Measurements from ENCODE around the gene OR52N5.

DNA sequence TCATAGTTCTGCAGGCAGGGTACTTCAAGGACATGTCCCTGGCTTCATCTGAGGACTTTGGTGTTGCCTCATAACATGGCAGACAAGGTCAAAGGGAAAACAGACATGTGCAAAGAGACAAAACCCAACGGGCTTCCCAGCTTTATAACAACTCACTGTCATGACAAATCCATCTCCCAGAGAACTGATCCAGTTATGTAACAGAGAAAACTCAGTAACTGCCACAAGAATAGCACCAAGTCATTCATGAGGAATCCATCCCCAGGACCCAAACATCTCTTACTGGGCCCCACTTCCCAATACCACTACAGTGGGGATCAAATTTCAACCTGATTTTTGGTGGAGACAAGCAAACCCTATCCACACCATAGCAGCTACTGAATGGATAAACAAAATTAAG, 16.1 kb downstream of the OR52N5 start:
- TF ChIP-seq, protein P1, sequence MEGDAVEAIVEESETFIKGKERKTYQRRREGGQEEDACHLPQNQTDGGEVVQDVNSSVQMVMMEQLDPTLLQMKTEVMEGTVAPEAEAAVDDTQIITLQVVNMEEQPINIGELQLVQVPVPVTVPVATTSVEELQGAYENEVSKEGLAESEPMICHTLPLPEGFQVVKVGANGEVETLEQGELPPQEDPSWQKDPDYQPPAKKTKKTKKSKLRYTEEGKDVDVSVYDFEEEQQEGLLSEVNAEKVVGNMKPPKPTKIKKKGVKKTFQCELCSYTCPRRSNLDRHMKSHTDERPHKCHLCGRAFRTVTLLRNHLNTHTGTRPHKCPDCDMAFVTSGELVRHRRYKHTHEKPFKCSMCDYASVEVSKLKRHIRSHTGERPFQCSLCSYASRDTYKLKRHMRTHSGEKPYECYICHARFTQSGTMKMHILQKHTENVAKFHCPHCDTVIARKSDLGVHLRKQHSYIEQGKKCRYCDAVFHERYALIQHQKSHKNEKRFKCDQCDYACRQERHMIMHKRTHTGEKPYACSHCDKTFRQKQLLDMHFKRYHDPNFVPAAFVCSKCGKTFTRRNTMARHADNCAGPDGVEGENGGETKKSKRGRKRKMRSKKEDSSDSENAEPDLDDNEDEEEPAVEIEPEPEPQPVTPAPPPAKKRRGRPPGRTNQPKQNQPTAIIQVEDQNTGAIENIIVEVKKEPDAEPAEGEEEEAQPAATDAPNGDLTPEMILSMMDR (IDR thresholded peaks at IDR 0.05): no peak
- TF ChIP-seq POLR2A (IDR thresholded peaks at IDR 0.05): no peak

Measured in esophagus squamous epithelium (tissue), 4 donors.